Endothelial cell of umbilical vein (primary cell): ENCODE measurements around the gene STK24.

Source experiments
- JUN ChIP-seq: IDR thresholded peaks from 2 replicates; pipeline ENCODE4 v1.6.1; 2011; ENCODE audit warnings: borderline replicate concordance, low read depth; ENCODE audit not compliant: insufficient read length, insufficient read depth
- POLR2A ChIP-seq: IDR thresholded peaks from 2 replicates; pipeline ENCODE4 v1.6.1; 2012; ENCODE audit warnings: low read depth, mild to moderate bottlenecking, control low read depth, low read length
- POLR2AphosphoS5 ChIP-seq: IDR thresholded peaks from 2 replicates; pipeline ENCODE4 v1.6.1; 2012; ENCODE audit warnings: low read depth, mild to moderate bottlenecking, control low read depth, low read length, moderate library complexity; ENCODE audit not compliant: insufficient read depth
- TF ChIP-seq, protein P1 (sequence below): IDR thresholded peaks from 2 replicates; pipeline ENCODE4 v1.6.1; 2011; ENCODE audit not compliant: insufficient read depth, insufficient read length
- TF ChIP-seq, protein P2 (sequence below), 2 donors: IDR thresholded peaks; 1 replicate in 1 of 2; 2 replicates in 1 of 2; pipeline ENCODE4 v1.5.1; 2011; ENCODE audit warnings: low read length in 2 of 2, mild to moderate bottlenecking in 2 of 2, moderate library complexity in 2 of 2, control low read depth in 1 of 2, inconsistent platforms in 1 of 2, low read depth in 1 of 2; ENCODE audit not compliant: insufficient read depth in 1 of 2; ENCODE audit errors: extremely low read depth in 1 of 2

DNA sequence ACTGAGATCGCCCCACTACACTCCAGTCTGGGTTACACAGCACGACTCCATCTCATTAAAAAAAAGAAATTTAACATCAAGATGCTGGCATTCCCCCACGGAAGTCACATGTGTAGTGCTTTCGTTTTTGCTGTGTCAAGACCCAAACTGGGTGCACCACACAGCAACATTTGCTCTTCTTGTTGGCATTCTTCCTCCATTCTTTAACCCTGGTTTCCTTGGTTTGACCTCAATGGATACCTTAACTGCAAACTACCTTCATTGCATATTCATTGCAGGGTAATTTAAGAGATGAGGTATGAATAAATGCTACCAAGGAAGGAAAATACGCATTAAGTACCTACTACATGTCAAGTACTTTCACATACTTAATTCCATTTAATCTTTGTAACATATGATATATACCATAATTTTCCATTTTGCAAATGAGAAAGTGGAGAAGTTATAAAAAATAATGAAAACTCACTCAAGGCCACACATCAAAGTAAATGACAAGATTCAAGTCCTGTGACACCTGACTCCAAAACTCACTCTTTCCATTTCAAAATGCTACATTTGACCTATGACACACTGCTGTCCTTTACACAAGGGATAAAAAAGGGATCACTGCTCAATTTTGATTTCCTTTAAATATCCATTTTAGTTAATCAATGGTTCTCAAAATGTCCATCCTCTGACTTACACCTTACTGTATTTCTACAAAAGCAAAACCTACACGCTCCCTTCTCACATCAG lies 59.2 kb downstream of the STK24 start:
- TF ChIP-seq, protein P1, sequence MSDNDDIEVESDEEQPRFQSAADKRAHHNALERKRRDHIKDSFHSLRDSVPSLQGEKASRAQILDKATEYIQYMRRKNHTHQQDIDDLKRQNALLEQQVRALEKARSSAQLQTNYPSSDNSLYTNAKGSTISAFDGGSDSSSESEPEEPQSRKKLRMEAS = no peak
- TF ChIP-seq, protein P2, sequence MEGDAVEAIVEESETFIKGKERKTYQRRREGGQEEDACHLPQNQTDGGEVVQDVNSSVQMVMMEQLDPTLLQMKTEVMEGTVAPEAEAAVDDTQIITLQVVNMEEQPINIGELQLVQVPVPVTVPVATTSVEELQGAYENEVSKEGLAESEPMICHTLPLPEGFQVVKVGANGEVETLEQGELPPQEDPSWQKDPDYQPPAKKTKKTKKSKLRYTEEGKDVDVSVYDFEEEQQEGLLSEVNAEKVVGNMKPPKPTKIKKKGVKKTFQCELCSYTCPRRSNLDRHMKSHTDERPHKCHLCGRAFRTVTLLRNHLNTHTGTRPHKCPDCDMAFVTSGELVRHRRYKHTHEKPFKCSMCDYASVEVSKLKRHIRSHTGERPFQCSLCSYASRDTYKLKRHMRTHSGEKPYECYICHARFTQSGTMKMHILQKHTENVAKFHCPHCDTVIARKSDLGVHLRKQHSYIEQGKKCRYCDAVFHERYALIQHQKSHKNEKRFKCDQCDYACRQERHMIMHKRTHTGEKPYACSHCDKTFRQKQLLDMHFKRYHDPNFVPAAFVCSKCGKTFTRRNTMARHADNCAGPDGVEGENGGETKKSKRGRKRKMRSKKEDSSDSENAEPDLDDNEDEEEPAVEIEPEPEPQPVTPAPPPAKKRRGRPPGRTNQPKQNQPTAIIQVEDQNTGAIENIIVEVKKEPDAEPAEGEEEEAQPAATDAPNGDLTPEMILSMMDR (IDR thresholded peaks at IDR 0.05; ENCODE audit: extremely low read depth in 1 of 2, insufficient read depth in 1 of 2, low read depth in 1 of 2, low read length in 2 of 2) = no peak
- TF ChIP-seq POLR2A (no peak), JUN (no peak), POLR2AphosphoS5 (no peak)
